ENCODE data around the gene CNIH2. TPM values are rescaled to one million over a fixed set of nuclear protein-coding genes. Genes with fewer than 3 reads are reported as not detected.
A peak's percentile ranks its signal among the peaks of the same experiment; 100 is the strongest.

The CNIH2 gene
- total and polyA plus RNA-seq, 2 donors (not counting 1 experiment from before 2014, with no cell fraction given): 0.17 to 0.57 TPM

- peaks cover 2% of the 10 kb centered on the region for H3K4me1 ChIP-seq (ENCODE audit: control insufficient read depth, extremely low read depth, insufficient read depth, low read length)
- H3K4me3 ChIP-seq (replicated peaks in 1 of 4; ENCODE audit: control extremely low read depth in 1 of 4, insufficient read depth in 1 of 4, low read depth in 3 of 4, low read length in 4 of 4): no peak overlapping the region
- H4K20me1 ChIP-seq (ENCODE audit: control insufficient read depth, extremely low read depth, insufficient read depth, low read length): peaks cover 1% of the 10 kb centered on the region
- H3K9ac ChIP-seq (ENCODE audit: insufficient read depth, low read length): no peak overlapping the region
- TF ChIP-seq EZH2 (IDR thresholded peaks at IDR 0.05; ENCODE audit: low read length, missing control alignments): no peak
- TF ChIP-seq, protein P1, sequence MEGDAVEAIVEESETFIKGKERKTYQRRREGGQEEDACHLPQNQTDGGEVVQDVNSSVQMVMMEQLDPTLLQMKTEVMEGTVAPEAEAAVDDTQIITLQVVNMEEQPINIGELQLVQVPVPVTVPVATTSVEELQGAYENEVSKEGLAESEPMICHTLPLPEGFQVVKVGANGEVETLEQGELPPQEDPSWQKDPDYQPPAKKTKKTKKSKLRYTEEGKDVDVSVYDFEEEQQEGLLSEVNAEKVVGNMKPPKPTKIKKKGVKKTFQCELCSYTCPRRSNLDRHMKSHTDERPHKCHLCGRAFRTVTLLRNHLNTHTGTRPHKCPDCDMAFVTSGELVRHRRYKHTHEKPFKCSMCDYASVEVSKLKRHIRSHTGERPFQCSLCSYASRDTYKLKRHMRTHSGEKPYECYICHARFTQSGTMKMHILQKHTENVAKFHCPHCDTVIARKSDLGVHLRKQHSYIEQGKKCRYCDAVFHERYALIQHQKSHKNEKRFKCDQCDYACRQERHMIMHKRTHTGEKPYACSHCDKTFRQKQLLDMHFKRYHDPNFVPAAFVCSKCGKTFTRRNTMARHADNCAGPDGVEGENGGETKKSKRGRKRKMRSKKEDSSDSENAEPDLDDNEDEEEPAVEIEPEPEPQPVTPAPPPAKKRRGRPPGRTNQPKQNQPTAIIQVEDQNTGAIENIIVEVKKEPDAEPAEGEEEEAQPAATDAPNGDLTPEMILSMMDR (conservative IDR thresholded peaks at IDR 0.05 in 1 of 2, IDR thresholded peaks at IDR 0.05 in 1 of 2; ENCODE audit: low read depth in 1 of 2, low read length in 2 of 2): no peak
- H3K79me2 ChIP-seq (ENCODE audit: control insufficient read depth, insufficient read depth, low read length): no peaks in the 10 kb centered on the region
- no peaks in the 10 kb centered on the region for H3K27me3 ChIP-seq (ENCODE audit: control insufficient read depth, insufficient read depth, low read length)
- H3K4me2 ChIP-seq (ENCODE audit: extremely low read depth, insufficient read depth, low read length): peak overlapping the region; percentile 68
- no peaks in the 10 kb centered on the region for H3K9me3 ChIP-seq (ENCODE audit: control insufficient read depth, insufficient read depth, low read depth, low read length)
- H3K27ac ChIP-seq (ENCODE audit: insufficient read depth, low read length): no peak overlapping the region
- H3K36me3 ChIP-seq (ENCODE audit: control insufficient read depth, insufficient read depth, low read length): peaks cover 12% of the 10 kb centered on the region
- no peak overlapping the region for H2AFZ ChIP-seq (ENCODE audit: low read length)
- DNase-seq (ENCODE audit: low read depth in 2 of 2): peak in 1 of 2 donors; percentile 30
Observed at GRCh38 chr11:66278363-66279091, 552 bp downstream of the CNIH2 start.

DNA sequence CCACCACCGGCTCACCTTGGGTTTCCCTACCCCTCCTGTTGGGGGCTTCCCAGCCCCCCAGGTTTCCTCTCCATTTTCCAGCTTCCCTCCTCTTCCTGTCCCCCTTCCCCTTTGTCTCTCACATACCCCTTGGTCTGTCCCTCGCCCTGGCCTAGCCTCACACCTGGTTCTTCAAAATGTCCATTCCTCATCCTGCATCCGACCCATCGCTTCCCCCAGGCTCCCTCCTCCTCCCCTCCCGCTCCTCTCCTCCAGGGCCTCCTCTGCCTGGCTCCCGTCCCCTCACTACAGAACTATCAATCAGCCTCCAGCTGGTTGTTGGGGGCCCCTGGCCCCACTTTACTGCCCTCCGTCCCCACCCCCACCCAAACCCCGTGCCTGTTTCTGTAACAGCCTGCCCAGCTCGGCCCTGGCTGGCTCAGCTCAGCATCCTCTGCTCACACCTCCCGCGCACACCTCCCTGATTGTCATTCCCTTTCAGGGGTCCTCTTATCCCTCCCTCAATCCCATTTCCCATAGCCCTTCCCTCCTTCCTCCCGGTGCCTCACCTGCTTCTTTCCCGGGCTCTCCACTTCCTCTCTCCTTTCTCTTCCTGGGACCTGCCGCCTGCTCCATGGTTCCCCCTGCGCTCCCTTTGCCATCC is 1.2 kb downstream of the CNIH2 start:
- peaks cover 2% of the 10 kb centered on the region for H3K4me1 ChIP-seq (ENCODE audit: control insufficient read depth, extremely low read depth, insufficient read depth, low read length)

GRCh38 chr11:66280428-66280827 is 2.5 kb downstream of the CNIH2 start:
- peaks cover 2% of the 10 kb centered on the region for H3K79me2 ChIP-seq (ENCODE audit: control insufficient read depth, insufficient read depth, low read length)
- no peak overlapping the region for H3K4me2 ChIP-seq (ENCODE audit: extremely low read depth, insufficient read depth, low read length)
- no peaks in the 10 kb centered on the region for H3K9me3 ChIP-seq (ENCODE audit: control insufficient read depth, insufficient read depth, low read depth, low read length)
- peaks cover 15% of the 10 kb centered on the region for H3K36me3 ChIP-seq (ENCODE audit: control insufficient read depth, insufficient read depth, low read length)
- peaks cover 1% of the 10 kb centered on the region for H4K20me1 ChIP-seq (ENCODE audit: control insufficient read depth, extremely low read depth, insufficient read depth, low read length)
- no peak overlapping the region for H3K27ac ChIP-seq (ENCODE audit: insufficient read depth, low read length)
- H2AFZ ChIP-seq (ENCODE audit: low read length): no peak overlapping the region
- H3K4me3 ChIP-seq (replicated peaks in 1 of 4; ENCODE audit: control extremely low read depth in 1 of 4, insufficient read depth in 1 of 4, low read depth in 3 of 4, low read length in 4 of 4): no peak overlapping the region
- no peak for DNase-seq (ENCODE audit: low read depth in 2 of 2)
- H3K27me3 ChIP-seq (ENCODE audit: control insufficient read depth, insufficient read depth, low read length): no peaks in the 10 kb centered on the region
- peaks cover 2% of the 10 kb centered on the region for H3K4me1 ChIP-seq (ENCODE audit: control insufficient read depth, extremely low read depth, insufficient read depth, low read length)
- no peak overlapping the region for H3K9ac ChIP-seq (ENCODE audit: insufficient read depth, low read length)
- no peak for TF ChIP-seq EZH2 (IDR thresholded peaks at IDR 0.05; ENCODE audit: low read length, missing control alignments)
- TF ChIP-seq, protein P1 (conservative IDR thresholded peaks at IDR 0.05 in 1 of 2, IDR thresholded peaks at IDR 0.05 in 1 of 2; ENCODE audit: low read depth in 1 of 2, low read length in 2 of 2): no peak

More for the DNA sequence above, 1.2 kb downstream of the CNIH2 start:
- no peaks in the 10 kb centered on the region for H3K27me3 ChIP-seq (ENCODE audit: control insufficient read depth, insufficient read depth, low read length)
- H3K4me2 ChIP-seq (ENCODE audit: extremely low read depth, insufficient read depth, low read length): no peak overlapping the region
- no peak overlapping the region for H2AFZ ChIP-seq (ENCODE audit: low read length)
- H3K9me3 ChIP-seq (ENCODE audit: control insufficient read depth, insufficient read depth, low read depth, low read length): no peaks in the 10 kb centered on the region
- H4K20me1 ChIP-seq (ENCODE audit: control insufficient read depth, extremely low read depth, insufficient read depth, low read length): peaks cover 1% of the 10 kb centered on the region
- no peak for TF ChIP-seq EZH2 (IDR thresholded peaks at IDR 0.05; ENCODE audit: low read length, missing control alignments)
- TF ChIP-seq, protein P1 (conservative IDR thresholded peaks at IDR 0.05 in 1 of 2, IDR thresholded peaks at IDR 0.05 in 1 of 2; ENCODE audit: low read depth in 1 of 2, low read length in 2 of 2): no peak
- no peak for DNase-seq (ENCODE audit: low read depth in 2 of 2)
- H3K9ac ChIP-seq (ENCODE audit: insufficient read depth, low read length): no peak overlapping the region
- no peak overlapping the region for H3K27ac ChIP-seq (ENCODE audit: insufficient read depth, low read length)
- H3K4me3 ChIP-seq (replicated peaks in 1 of 4; ENCODE audit: control extremely low read depth in 1 of 4, insufficient read depth in 1 of 4, low read depth in 3 of 4, low read length in 4 of 4): no peak overlapping the region
- H3K36me3 ChIP-seq (ENCODE audit: control insufficient read depth, insufficient read depth, low read length): peaks cover 10% of the 10 kb centered on the region
- H3K79me2 ChIP-seq (ENCODE audit: control insufficient read depth, insufficient read depth, low read length): no peaks in the 10 kb centered on the region

Data from fibroblast of lung (primary cell).